ENCODE data around the gene BARHL2. TPM values are rescaled to one million over a fixed set of nuclear protein-coding genes. Genes with fewer than 3 reads are reported as not detected.
A peak's percentile ranks its signal among the peaks of the same experiment; 100 is the strongest.

BARHL2 gene
- total RNA-seq, 4 donors from 2014 or later, result not detected

- H3K4me3 ChIP-seq, result peak overlapping the region in 1 of 2 donors; percentile 1
- intact Hi-C loops (cut with DNase I; ENCODE audit: low total_unique reads), result no loop called here
Measured at GRCh38 chr1:90724926-90725656, 8.0 kb upstream of the BARHL2 start.

GRCh38 chr1:90724361-90724760, 7.3 kb upstream of the BARHL2 start:
- Histone ChIP-seq H3K4me3 (no peak overlapping the region), H3K36me3 (no peaks in the 10 kb centered on the region), H3K27me3 (peaks cover 19 to 100% of the 10 kb centered on the region in 2 donors), H3K27ac (no peak overlapping the region), H3K4me1 (peaks cover 0 to 16% of the 10 kb centered on the region in 2 donors), H3K9me3 (no peaks in the 10 kb centered on the region)
- intact Hi-C loops (cut with DNase I; ENCODE audit: low total_unique reads), result no loop called here
- no peak for TF ChIP-seq POLR2A (IDR thresholded peaks at IDR 0.05)
- TF ChIP-seq CTCF (IDR thresholded peaks at IDR 0.05), result no peak
- no peak for DNase-seq

More at GRCh38 chr1:90724926-90725656, 8.0 kb upstream of the BARHL2 start:
- TF ChIP-seq CTCF (IDR thresholded peaks at IDR 0.05), result no peak
- TF ChIP-seq POLR2A (IDR thresholded peaks at IDR 0.05), result no peak
- H3K36me3 ChIP-seq, result no peaks in the 10 kb centered on the region
- peaks cover 23 to 100% of the 10 kb centered on the region in 2 donors for H3K27me3 ChIP-seq
- no peak for DNase-seq
- H3K27ac ChIP-seq, result no peak overlapping the region
- H3K9me3 ChIP-seq, result no peaks in the 10 kb centered on the region
- peaks cover 0 to 18% of the 10 kb centered on the region in 2 donors for H3K4me1 ChIP-seq

- intact Hi-C loops (cut with DNase I; ENCODE audit: low total_unique reads), result no loop called here
- Histone ChIP-seq H3K4me1 (peaks cover 0 to 18% of the 10 kb centered on the region in 2 donors), H3K27me3 (peaks cover 14 to 100% of the 10 kb centered on the region in 2 donors), H3K27ac (no peak overlapping the region), H3K36me3 (no peaks in the 10 kb centered on the region), H3K4me3 (no peak overlapping the region), H3K9me3 (no peaks in the 10 kb centered on the region)
- DNase-seq, result no peak
- no peak for TF ChIP-seq CTCF (IDR thresholded peaks at IDR 0.05)
- TF ChIP-seq POLR2A (IDR thresholded peaks at IDR 0.05), result no peak
Measured at GRCh38 chr1:90723590-90724108, 6.5 kb upstream of the BARHL2 start.

GRCh38 chr1:90722874-90723589, 5.9 kb upstream of the BARHL2 start:
- H3K9me3 ChIP-seq, result no peaks in the 10 kb centered on the region
- H3K27ac ChIP-seq, result no peak overlapping the region
- TF ChIP-seq CTCF (IDR thresholded peaks at IDR 0.05) (no peak), POLR2A (IDR thresholded peaks at IDR 0.05) (no peak)
- H3K36me3 ChIP-seq, result no peaks in the 10 kb centered on the region
- peaks cover 18 to 100% of the 10 kb centered on the region in 2 donors for H3K27me3 ChIP-seq
- intact Hi-C loops (cut with DNase I; ENCODE audit: low total_unique reads), result no loop called here
- DNase-seq, result no peak
- peaks cover 0 to 22% of the 10 kb centered on the region in 2 donors for H3K4me1 ChIP-seq
- H3K4me3 ChIP-seq, result no peak overlapping the region

All from uterus (tissue), 4 donors.